ENCODE data around the gene ADIPOR2. TPM values are rescaled to one million over a fixed set of nuclear protein-coding genes. Genes with fewer than 3 reads are reported as not detected.

The ADIPOR2 gene
- total RNA-seq, 2 experiments from 2014 or later: 24.7 to 51.1 TPM

- no TSS peak for BruUV-seq (replicated peaks)
- CTCF ChIA-PET (ENCODE audit: unreplicated experiment): no interaction called here
- POLR2A ChIA-PET: no interaction called here
These were observed 11.8 kb downstream of the ADIPOR2 start for GRCh38 chr12:1702713-1703112.

GRCh38 chr12:1703771-1704722 lies 13.2 kb downstream of the ADIPOR2 start:
- no peaks in the 10 kb centered on the region for H3K9me2 ChIP-seq (ENCODE audit: insufficient read depth, low read length)
- POLR2A ChIA-PET: interaction anchor here (0.6 kb wide), 1 partner anchor 194 kb away, joined by 6 read pairs; no protein-coding TSS in a partner anchor
- no peak overlapping the region for H3K4me3 ChIP-seq (ENCODE audit: low read depth, low read length, poor library complexity, severe bottlenecking)
- BruUV-seq (replicated peaks): no TSS peak
- H3K9me3 ChIP-seq (ENCODE audit: low read length): peaks cover 12% of the 10 kb centered on the region; the same call in 1 of the 2 replicates
- peaks cover 73% of the 10 kb centered on the region for H3K36me3 ChIP-seq (ENCODE audit: insufficient read depth, low read length)
- H3K4me2 ChIP-seq (ENCODE audit: low read length): no peak overlapping the region
- TF ChIP-seq EZH2phosphoT487 (IDR thresholded peaks at IDR 0.05; ENCODE audit: borderline replicate concordance, low read depth, low read length): no peak
- TF ChIP-seq CTCF (conservative IDR thresholded peaks at IDR 0.05; ENCODE audit: low read length): no peak
- peaks cover 100% of the 10 kb centered on the region for H3K79me2 ChIP-seq (ENCODE audit: insufficient read depth, low read depth, low read length)
- H3K27ac ChIP-seq (ENCODE audit: low read depth, low read length, poor library complexity, severe bottlenecking): no peak overlapping the region
- no peak overlapping the region for H2AFZ ChIP-seq (ENCODE audit: low read length)
- H4K20me1 ChIP-seq (ENCODE audit: insufficient read depth, low read length): 0 out of 2 replicates have a peak, but pooled peaks cover 3% of the 10 kb centered on the region
- CTCF ChIA-PET (ENCODE audit: unreplicated experiment): interaction anchor here (0.6 kb wide), 1 partner anchor 221 kb away, joined by 3 read pairs; no protein-coding TSS in a partner anchor
- H3K4me1 ChIP-seq (ENCODE audit: insufficient read depth, low read length, poor library complexity, severe bottlenecking): peaks cover 12% of the 10 kb centered on the region
- no peak for DNase-seq (ENCODE audit: low spot score)
- intact Hi-C loops (cut with micrococcal nuclease; ENCODE audit: unreplicated experiment): no loop called here

More at GRCh38 chr12:1702713-1703112, 11.8 kb downstream of the ADIPOR2 start:
- no peak overlapping the region for H3K4me2 ChIP-seq (ENCODE audit: low read length)
- 0 out of 2 replicates have a peak, but pooled peaks cover 3% of the 10 kb centered on the region for H4K20me1 ChIP-seq (ENCODE audit: insufficient read depth, low read length)
- TF ChIP-seq EZH2phosphoT487 (IDR thresholded peaks at IDR 0.05; ENCODE audit: borderline replicate concordance, low read depth, low read length) (no peak), CTCF (conservative IDR thresholded peaks at IDR 0.05; ENCODE audit: low read length) (no peak)
- no peaks in the 10 kb centered on the region for H3K9me2 ChIP-seq (ENCODE audit: insufficient read depth, low read length)
- intact Hi-C loops (cut with micrococcal nuclease; ENCODE audit: unreplicated experiment): no loop called here
- peaks cover 77% of the 10 kb centered on the region for H3K36me3 ChIP-seq (ENCODE audit: insufficient read depth, low read length)
- no peak for DNase-seq (ENCODE audit: low spot score)
- H3K4me3 ChIP-seq (ENCODE audit: low read depth, low read length, poor library complexity, severe bottlenecking): no peak overlapping the region
- peaks cover 12% of the 10 kb centered on the region for H3K4me1 ChIP-seq (ENCODE audit: insufficient read depth, low read length, poor library complexity, severe bottlenecking)
- peaks cover 5% of the 10 kb centered on the region; the same call in 1 of the 2 replicates for H3K9me3 ChIP-seq (ENCODE audit: low read length)
- H2AFZ ChIP-seq (ENCODE audit: low read length): no peak overlapping the region
- no peak overlapping the region for H3K27ac ChIP-seq (ENCODE audit: low read depth, low read length, poor library complexity, severe bottlenecking)
- peaks cover 100% of the 10 kb centered on the region for H3K79me2 ChIP-seq (ENCODE audit: insufficient read depth, low read depth, low read length)
